Astrocyte of the spinal cord (primary cell): ENCODE results near the gene IL4I1.

Experiments used
- DNase-seq: peaks from one replicate; pipeline ENCODE4 v3.0.0; 2011; ENCODE audit warnings: low read depth, low spot score
- H3K4me3 ChIP-seq: 2 replicates; pipeline ENCODE4 v1.5.1; 2011; ENCODE audit warnings: low read depth, mild to moderate bottlenecking, low read length, moderate library complexity
- in situ Hi-C: cut with HindIII; loops from 2 replicates; pipeline ENCODE4 v1.10.0; 2017; ENCODE audit warnings: low sequenced_read_pairs
- TF ChIP-seq, protein P1 (sequence below): IDR thresholded peaks from 2 replicates; pipeline ENCODE4 v1.5.1; 2012; ENCODE audit warnings: low read depth, mild to moderate bottlenecking, low read length, inconsistent platforms

The IL4I1 gene

DNA sequence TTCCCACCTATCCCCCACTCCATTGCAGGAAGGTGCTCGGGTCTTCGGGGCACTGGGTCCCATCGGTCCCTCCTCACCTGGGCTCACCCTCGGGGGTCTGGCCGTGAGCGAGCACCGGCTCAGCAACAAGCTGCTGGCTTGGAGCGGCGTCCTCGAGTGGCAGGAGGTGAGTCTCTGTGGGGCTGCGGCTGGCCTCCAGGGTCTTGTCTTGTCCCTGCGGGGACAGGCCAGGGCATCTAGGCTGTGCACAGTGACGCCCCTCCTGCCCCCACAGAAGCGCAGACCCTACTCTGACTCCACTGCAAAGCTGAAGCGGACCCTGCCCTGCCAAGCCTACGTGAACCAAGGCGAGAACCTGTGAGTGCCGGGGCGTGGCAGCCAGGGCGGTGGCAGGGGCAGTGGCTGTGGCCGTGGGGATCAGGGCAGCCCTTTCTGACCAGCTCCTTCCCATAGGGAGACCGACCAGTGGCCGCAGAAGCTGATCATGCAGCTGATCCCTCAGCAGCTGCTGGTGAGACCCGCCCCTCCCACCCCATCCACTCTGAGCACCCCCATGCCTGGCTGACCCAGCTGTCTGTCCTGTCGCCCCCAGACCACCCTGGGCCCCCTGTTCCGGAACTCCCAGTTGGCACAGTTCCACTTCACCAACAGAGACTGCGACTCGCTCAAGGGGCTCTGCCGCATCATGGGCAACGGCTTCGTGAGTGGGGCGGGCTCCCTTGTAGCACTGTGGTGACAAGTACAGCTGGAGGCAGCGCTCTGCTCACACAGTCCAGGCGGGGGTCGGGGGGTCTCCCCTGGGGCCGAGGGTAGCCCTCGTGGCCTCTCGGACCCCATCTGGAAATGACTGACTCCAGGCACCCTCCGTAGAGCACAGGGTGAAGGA is 42.1 kb downstream of the IL4I1 start:
- H3K4me3 ChIP-seq, result no peak overlapping the region
- in situ Hi-C loops, result no loop called here
- DNase-seq, result no peak
- TF ChIP-seq, protein P1, sequence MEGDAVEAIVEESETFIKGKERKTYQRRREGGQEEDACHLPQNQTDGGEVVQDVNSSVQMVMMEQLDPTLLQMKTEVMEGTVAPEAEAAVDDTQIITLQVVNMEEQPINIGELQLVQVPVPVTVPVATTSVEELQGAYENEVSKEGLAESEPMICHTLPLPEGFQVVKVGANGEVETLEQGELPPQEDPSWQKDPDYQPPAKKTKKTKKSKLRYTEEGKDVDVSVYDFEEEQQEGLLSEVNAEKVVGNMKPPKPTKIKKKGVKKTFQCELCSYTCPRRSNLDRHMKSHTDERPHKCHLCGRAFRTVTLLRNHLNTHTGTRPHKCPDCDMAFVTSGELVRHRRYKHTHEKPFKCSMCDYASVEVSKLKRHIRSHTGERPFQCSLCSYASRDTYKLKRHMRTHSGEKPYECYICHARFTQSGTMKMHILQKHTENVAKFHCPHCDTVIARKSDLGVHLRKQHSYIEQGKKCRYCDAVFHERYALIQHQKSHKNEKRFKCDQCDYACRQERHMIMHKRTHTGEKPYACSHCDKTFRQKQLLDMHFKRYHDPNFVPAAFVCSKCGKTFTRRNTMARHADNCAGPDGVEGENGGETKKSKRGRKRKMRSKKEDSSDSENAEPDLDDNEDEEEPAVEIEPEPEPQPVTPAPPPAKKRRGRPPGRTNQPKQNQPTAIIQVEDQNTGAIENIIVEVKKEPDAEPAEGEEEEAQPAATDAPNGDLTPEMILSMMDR, result no peak

DNA sequence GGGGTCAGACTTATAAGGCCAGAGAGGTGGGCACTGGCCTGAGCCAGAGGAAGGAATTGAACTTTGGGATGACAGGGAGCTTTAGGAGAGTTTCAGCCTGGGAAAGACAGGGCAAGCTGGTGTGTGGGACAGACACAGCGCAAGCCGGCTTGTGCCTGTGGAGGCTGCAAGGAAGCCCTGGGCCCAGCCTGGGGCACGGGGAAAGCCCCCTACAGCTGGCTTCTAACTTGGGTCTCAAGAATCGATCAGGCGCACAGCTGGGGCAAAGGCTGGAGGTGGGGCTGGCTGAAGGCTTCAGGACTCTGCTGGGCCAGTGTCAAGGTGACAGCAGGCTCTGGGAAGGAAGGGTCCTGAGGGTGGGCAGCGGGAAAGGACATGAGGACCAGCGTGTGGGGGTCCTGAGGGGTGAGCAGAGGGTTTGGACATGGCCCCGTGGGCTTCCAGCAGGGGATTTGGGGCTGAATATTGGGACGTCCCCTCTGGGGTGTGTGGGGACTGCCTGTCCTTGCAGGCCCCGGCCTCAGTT is 42.8 kb downstream of the IL4I1 start:
- in situ Hi-C loops, result no loop called here
- DNase-seq, result no peak
- TF ChIP-seq, protein P1, result no peak
- H3K4me3 ChIP-seq, result no peak overlapping the region

DNA sequence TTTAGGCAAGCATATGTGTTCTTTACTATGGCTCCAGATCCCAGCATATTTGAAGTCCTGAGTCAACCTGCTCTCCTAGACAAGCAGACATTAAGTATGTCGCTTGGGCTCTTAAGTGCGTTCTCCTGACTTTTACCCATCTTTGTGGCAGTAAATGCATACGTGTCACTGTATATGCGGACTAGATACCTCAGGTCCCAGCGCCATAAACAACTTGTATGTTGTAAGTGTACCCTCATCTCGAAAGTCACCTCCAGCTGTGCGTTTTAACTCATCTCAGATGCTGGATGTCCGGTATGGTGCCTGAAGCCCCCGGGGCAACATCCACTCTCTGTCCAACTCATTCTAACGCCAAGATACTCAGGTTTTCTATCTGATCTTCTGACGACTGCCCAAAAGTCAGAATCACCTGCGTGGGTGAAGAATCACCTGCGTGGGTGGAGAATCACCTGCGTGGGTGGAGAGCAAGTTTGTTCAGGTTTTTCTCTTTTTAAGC is 44.0 kb downstream of the IL4I1 start:
- in situ Hi-C loops, result no loop called here
- TF ChIP-seq, protein P1, result no peak
- peak overlapping the region; percentile 88 for H3K4me3 ChIP-seq
- DNase-seq, result no peak

DNA sequence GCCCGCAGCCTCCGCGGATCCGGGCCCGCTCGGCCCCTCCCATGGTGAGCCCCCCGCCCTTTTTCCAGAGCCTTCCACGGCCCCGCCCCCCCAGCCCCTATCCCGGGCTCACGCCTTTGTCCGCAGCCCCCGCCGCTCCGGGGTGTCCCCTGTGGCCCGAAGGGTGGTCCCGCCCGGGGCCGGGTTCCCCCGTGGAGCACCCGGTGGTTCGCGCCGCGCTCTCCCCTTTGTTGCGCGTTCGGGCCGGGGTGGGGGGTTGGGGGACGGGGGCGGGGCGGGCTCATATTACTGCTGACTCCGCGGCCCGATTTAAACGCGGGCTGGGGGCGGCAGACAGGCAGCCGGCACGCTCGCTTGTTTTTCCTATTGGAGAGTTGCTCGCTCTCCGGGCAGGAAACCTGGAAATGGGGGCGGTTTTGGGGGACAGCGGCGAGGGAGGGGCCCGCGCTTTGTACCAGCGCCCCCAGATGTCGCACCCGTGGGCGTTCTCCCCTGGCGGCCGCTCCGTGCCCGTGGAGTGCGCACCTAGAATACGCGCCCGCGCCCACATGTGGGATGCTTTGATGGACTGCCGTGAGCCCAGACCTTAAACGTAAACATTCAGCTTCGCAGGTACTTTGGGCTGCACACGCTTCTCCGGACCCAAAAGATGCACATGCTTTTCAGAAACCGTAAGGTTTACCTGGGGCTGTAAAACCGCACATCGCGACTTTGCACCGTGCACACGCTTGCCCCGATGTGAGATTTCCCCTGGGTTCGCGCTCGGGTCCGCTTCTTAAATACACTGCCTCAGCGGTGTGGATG is 45.0 kb downstream of the IL4I1 start:
- peak overlapping the region; percentile 88 for H3K4me3 ChIP-seq
- no peak for DNase-seq
- in situ Hi-C loops, result no loop called here
- TF ChIP-seq, protein P1, result no peak

DNA sequence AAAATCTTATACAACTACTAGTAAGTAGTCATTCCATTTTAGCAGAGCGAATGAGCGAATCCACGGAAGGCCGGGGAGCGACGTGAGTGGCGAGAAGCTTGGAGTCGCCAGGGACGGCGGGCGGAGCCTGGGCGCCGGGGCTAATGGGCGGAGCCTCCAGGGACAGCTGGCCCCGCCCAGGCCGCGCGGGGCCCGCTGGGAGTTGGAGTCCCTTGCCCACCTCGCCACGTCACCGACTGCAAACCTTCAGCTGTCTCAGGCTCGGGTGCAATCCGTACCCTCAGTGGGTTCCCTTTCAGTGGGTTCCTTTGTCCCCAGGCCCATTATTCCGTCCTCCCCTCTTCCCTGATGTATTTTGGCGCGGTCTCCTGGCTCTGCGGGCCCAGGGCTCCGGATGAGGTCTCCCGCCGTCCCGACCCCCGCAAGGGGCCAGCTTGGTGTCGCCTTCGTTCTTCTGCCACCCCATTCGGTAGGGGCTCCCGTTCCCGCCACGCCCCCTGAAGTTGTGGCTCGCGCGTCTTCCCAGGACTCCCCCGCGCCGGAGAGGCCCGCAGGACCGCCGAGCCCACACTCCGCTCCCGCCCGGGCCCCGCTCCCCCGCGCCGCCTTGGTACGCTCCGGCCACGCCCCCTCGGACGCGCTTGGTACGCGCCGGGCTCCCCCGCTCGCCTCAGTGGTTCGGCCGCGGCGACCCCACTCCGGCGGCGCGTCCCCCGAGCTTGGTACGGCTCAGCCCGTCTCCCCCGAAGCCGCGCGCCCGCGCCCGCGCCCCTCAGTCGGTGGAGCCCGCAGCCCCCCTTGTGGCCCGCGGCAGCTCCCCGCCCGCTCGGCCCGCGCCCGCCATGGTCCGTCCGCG is 46.0 kb downstream of the IL4I1 start, which contains the start of gene PTOV1:
Gene PTOV1 (plus strand): TSS at position 673 of the 856 bp plus-strand sequence.
- TF ChIP-seq, protein P1, result no peak
- H3K4me3 ChIP-seq, result peak within 1 kb of the TSS; percentile 88
- in situ Hi-C loops, result no loop called here
- DNase-seq, result peak; percentile 91

DNA sequence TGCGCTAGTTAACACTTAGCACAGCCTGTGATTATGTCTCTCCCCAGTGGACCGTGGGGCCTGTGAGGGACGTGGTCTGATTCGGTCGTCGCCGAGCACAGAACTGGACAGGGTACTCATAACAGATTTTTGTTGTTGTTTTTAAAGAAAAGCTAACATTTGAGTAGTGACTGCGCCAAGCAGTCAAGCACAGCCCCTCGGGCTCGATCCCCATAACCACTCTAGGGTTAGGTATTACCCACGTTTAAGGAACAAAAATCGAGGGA is 46.5 kb downstream of the IL4I1 start:
- H3K4me3 ChIP-seq, result peak overlapping the region; percentile 88
- in situ Hi-C loops, result no loop called here
- TF ChIP-seq, protein P1, result no peak
- no peak for DNase-seq
